Right atrium auricular region (tissue), 2 donors: Measurements from ENCODE around the gene GSTM3. TPM values are rescaled to one million over a fixed set of nuclear protein-coding genes. Genes with fewer than 3 reads are reported as not detected.
"Not testable (repeated sequence)": the region's sequence is repeated elsewhere in the genome, so short reads cannot be mapped to it uniquely, and the experiment has no call there.

Experiments used
- DNase-seq: peaks from one replicate; pipeline ENCODE4 v3.0.0-alpha.2; 2019; ENCODE audit warnings: low spot score
- H3K27ac ChIP-seq, 2 donors: fragments of 200-600 bp; sonication (generic); 1 replicate in 1 of 2; 2 replicates in 1 of 2; pipeline ENCODE4 v1.5.1; 2016 to 2019
- H3K27me3 ChIP-seq, 2 donors: fragments of 200-600 bp; sonication (generic); one replicate each; pipeline versions ENCODE4 v1.5.1 to v1.6.0; 2017 to 2019
- H3K36me3 ChIP-seq: fragments of 200-600 bp; sonication (generic); one replicate; pipeline ENCODE4 v1.5.1; 2016
- H3K4me1 ChIP-seq, 2 donors: fragments of 200-600 bp; sonication (generic); one replicate each; pipeline versions ENCODE4 v1.5.1 to v1.6.0; 2017 to 2019
- H3K4me3 ChIP-seq, 2 donors: fragments of 200-600 bp; sonication (generic); 1 replicate in 1 of 2; 2 replicates in 1 of 2; pipeline ENCODE4 v1.5.1; 2017 to 2019; ENCODE audit warnings: mild to moderate bottlenecking in 1 of 2, moderate library complexity in 1 of 2
- H3K9me3 ChIP-seq, 2 donors: fragments of 200-600 bp; sonication (generic); one replicate each; pipeline ENCODE4 v1.5.1; 2019
- total RNA-seq, 2 donors: library from RNA; depleted of rRNA; stranded (reverse); fragments of >200 nt; gene quantifications; one replicate each; pipeline ENCODE4 v1.1.0, GENCODE V29; 2016
- TF ChIP-seq, protein P1 (sequence below), 2 donors: fragments of 200-600 bp; sonication (generic); IDR thresholded peaks; one replicate each; pipeline ENCODE4 v1.5.1; 2019; ENCODE audit warnings: antibody characterized with exemption in 2 of 2

The GSTM3 gene
- total RNA-seq, 2 donors from 2014 or later: 121 to 197 TPM

DNA sequence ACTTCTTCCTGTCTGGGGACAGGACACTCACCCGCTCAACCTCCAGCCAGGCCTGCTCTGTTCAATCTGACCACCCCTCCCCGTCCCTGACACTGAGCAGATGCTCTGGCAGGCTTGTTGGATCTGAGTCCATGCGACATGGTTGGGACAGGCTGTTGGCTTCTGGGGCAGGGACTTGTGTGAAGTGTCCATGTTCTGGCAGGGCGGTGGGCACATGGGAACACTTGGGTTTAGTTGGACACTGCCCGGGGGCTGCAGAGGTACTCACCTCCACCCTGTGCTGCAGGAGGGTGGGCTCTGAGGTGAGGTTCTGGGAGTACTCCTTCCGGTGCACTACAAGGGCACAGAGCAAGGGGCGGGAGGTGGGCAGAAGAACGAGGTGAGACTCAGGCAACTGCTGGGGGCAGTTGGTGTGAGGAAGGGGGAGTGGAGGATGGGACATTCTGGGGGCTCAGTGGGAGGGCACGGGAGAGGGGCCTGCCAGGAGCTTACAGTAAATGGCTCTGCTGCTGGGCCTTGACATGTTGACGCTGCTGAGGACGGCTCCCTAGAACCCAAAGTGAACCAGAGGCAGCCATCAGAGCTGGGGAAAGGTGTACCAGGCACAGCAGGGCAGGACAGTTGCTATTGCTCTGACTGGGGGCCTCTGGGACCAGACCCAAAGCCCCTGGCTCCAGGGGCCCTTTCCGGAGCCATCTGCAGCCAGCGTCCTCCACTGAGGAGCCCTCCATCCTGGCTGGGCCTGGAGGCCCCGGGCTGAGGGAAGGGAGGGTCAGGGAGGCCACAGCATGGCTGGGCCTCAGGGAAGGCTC is 20.6 kb upstream of the GSTM3 start:
- DNase-seq: peak; percentile 46
- no peaks in the 10 kb centered on the region for H3K36me3 ChIP-seq
- H3K4me1 ChIP-seq: peaks cover 0 to 3% of the 10 kb centered on the region in 2 donors
- TF ChIP-seq, protein P1, sequence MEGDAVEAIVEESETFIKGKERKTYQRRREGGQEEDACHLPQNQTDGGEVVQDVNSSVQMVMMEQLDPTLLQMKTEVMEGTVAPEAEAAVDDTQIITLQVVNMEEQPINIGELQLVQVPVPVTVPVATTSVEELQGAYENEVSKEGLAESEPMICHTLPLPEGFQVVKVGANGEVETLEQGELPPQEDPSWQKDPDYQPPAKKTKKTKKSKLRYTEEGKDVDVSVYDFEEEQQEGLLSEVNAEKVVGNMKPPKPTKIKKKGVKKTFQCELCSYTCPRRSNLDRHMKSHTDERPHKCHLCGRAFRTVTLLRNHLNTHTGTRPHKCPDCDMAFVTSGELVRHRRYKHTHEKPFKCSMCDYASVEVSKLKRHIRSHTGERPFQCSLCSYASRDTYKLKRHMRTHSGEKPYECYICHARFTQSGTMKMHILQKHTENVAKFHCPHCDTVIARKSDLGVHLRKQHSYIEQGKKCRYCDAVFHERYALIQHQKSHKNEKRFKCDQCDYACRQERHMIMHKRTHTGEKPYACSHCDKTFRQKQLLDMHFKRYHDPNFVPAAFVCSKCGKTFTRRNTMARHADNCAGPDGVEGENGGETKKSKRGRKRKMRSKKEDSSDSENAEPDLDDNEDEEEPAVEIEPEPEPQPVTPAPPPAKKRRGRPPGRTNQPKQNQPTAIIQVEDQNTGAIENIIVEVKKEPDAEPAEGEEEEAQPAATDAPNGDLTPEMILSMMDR (IDR thresholded peaks at IDR 0.05): no peak
- H3K27ac ChIP-seq: no peak overlapping the region
- H3K9me3 ChIP-seq: no peaks in the 10 kb centered on the region
- H3K4me3 ChIP-seq: no peak overlapping the region
- H3K27me3 ChIP-seq: no peaks in the 10 kb centered on the region

DNA sequence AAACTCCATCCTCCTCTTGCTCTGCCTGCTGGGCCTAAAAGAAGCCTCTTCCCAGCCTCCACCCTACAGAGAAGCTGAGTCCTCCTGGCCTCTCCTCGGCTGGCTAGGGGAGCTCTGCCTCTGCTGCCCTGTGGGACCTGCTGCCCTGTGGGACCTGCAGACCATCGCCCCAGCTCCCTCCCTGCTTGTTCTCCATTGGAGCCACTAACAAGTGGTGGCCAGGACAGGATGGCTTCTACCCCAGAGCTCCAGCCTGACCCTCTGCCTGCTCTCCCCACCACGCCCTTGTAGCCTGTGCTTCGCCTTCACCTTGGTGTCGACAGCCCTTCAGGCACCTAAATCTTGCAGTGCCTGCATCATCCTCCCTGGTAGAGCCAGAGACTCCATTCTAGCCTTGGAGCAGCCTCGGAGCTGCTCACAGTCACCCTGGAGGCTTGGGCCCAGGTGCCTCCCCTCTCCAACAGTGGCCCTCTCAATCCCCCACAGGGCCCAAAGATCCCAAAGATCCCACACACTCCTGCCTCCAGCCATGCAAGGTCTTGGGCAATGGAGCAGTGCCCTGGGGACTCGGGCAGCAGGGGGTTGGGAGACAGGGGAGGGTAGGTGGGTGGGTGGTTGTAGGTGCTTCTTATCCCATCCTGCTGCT is 19.9 kb upstream of the GSTM3 start:
- DNase-seq: no peak

DNA sequence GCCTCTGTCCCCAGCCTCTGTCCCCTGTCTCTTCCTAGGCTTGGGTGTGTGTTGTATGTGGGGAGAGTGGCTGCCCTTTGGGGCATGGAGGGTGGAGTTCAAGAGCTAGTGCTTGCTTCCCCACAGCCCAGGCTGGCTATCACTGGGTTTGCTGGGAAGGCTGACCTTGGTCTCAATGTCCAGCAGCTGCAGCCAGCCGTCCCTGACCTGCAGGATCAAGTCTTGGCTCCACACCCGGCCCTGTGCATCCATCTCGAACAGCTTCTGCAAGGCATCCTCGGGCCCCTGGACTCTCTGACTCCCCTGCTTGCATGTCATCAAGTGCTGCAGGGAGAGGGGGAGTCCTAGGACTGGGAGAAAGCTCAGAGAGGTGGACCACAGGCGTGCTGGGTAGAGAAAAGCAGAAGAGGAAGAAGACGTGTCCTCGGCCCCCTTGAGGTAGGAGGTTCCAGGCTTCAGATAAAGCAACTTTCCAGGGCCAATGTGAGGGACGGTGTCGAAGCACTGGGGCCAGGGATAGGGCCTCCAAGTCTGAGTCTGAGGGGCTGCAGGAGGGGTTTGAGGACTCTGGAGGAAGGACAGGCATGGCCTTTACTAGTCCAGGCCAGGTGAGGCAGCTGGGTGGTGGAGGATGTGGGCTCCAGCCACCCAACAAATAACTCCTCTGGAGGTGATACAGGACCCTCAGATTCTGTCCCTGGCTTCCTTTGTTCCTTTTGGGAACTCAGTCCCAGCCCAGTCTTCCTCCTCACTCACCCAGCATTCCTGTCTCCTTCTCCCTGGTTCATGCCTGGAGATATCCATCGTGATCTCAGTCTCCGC is 18.9 kb upstream of the GSTM3 start:
- no peak overlapping the region for H3K4me3 ChIP-seq
- DNase-seq: peak; percentile 49
- TF ChIP-seq, protein P1 (IDR thresholded peaks at IDR 0.05): no peak
- no peaks in the 10 kb centered on the region for H3K4me1 ChIP-seq
- H3K27ac ChIP-seq: no peak overlapping the region
- H3K27me3 ChIP-seq: no peaks in the 10 kb centered on the region
- no peaks in the 10 kb centered on the region for H3K36me3 ChIP-seq
- H3K9me3 ChIP-seq: no peaks in the 10 kb centered on the region

More for the DNA sequence above, 19.9 kb upstream of the GSTM3 start:
- H3K9me3 ChIP-seq: no peaks in the 10 kb centered on the region
- no peak overlapping the region for H3K27ac ChIP-seq
- H3K36me3 ChIP-seq: no peaks in the 10 kb centered on the region
- TF ChIP-seq, protein P1 (IDR thresholded peaks at IDR 0.05): no peak
- no peaks in the 10 kb centered on the region for H3K27me3 ChIP-seq
- H3K4me1 ChIP-seq: no peaks in the 10 kb centered on the region
- H3K4me3 ChIP-seq: no peak overlapping the region

DNA sequence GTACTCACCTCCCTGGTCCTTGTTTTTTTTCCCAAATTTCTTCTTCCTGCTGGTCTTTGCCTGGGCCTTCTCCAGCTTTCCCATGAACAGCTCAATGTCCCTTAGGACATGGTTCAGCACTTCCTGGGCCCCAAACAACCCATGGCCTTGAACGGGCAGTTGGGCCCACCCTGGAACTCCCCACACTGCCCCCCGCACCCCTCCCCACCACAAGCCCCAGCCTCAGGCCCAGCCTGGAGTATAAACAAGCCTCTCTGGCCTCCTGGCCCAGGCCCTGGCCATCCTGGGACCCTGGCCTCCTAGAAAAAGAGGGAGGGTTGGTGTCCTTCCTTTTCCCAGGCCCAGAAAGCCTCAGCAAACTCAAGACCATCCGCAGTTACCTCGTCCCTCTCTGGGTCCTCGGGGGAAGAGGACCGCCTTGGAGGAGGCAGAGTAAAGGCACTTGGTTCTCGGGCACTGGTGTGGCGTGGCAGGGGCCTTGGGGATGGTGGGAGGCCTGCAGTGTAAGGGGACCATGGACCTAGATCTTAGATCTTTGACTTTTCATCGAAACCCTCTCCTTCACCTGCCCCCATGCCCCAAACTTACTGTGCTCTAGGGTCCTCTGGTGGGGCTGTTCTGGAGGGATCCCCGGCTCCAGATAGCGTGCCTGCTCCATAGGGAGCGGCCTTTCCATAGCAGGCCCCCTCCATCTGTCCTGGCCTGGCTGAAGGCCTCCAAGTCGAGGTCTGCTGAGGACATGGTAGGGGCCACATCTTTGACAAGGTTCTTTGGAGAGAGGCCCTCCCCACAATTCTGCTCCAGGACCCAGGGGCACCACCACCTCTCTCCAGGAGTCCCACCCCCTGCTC is 17.3 kb upstream of the GSTM3 start:
- Histone ChIP-seq H3K4me1 (no peaks in the 10 kb centered on the region), H3K36me3 (no peaks in the 10 kb centered on the region), H3K9me3 (no peaks in the 10 kb centered on the region), H3K27ac (no peak overlapping the region), H3K4me3 (no peak overlapping the region), H3K27me3 (no peaks in the 10 kb centered on the region)
- TF ChIP-seq, protein P1 (IDR thresholded peaks at IDR 0.05): no peak
- peak; percentile 36 for DNase-seq

DNA sequence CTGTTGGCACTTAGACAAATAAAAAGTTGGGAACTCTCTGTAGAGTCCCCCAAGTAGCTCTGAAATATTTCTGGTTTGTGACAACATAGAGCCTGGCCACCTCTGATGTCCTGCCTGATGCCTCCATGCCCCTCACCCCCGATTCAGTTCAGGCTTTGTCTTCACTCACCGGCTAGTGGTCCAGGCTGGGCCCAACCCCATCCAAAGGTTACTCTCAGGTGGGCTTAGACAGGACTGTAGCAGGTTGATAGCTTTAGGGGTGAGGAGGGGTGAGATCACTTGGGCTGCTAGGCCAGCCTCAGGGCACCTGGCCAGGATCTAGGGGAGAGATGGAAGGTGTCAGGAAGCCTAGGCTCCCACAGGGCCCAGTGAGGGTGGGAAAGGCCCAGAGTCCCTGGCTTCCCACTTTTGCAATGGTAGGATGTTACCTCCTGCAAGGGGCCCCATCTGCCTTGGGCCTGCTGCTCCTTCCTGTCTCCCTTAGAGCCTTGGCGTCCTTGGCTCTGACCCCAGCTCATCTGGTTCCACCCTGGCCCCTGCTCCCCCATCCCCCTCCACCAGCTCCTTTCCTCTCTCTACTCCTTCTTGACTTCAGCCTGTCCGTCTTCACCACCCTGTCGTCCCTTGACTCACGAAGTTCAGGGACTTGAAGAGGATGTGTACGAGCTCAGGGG is 16.1 kb upstream of the GSTM3 start:
- H3K9me3 ChIP-seq: no peaks in the 10 kb centered on the region
- no peak overlapping the region for H3K4me3 ChIP-seq
- H3K36me3 ChIP-seq: no peaks in the 10 kb centered on the region
- H3K4me1 ChIP-seq: no peaks in the 10 kb centered on the region
- TF ChIP-seq, protein P1 (IDR thresholded peaks at IDR 0.05): no peak
- H3K27me3 ChIP-seq: no peaks in the 10 kb centered on the region
- no peak overlapping the region for H3K27ac ChIP-seq
- no peak for DNase-seq

DNA sequence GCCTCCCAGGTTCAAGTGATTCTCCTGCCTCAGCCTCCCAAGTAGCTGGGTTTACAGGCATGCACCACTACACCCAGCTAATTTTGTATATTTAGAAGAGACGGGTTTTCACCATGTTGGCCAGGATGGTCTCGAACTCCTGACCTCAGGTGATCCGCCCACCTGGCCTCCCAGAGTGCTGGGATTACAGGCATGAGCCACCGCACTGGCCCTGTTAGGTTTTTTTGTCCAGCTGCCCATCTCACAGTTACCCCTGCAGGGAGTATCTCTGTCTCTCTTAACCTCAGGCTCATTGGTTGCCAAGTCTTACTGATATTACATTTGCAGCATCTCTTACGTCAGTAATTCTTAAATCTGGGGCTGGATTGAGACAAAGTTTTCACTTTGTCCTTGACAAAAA is 15.5 kb upstream of the GSTM3 start:
- not testable (repeated sequence) for H3K4me1 ChIP-seq, H3K36me3 ChIP-seq, DNase-seq, H3K4me3 ChIP-seq, H3K9me3 ChIP-seq, H3K27ac ChIP-seq, H3K27me3 ChIP-seq
